Vagina (tissue), 2 donors: ENCODE results near the gene P2RY2. TPM values are rescaled to one million over a fixed set of nuclear protein-coding genes. Genes with fewer than 3 reads are reported as not detected.

Experiments used
- DNase-seq, 2 donors: peaks; one replicate each; pipeline ENCODE4 v3.0.0-alpha.2; 2017; ENCODE audit errors: extremely low spot score in 2 of 2
- H3K27ac ChIP-seq: fragments of 200-600 bp; sonication (generic); one replicate; pipeline ENCODE4 v1.5.1; 2019
- H3K27me3 ChIP-seq: fragments of 200-600 bp; sonication (generic); one replicate; pipeline ENCODE4 v1.5.1; 2019
- H3K36me3 ChIP-seq, 2 donors: fragments of 200-600 bp; sonication (generic); one replicate each; pipeline ENCODE4 v1.5.1; 2017 to 2019
- H3K4me1 ChIP-seq: fragments of 200-600 bp; sonication (generic); one replicate; pipeline ENCODE4 v1.5.1; 2019
- H3K4me3 ChIP-seq, 2 donors: fragments of 200-600 bp; sonication (generic); 1 replicate in 1 of 2; 2 replicates in 1 of 2; pipeline ENCODE4 v1.5.1; 2016 to 2019
- H3K9me3 ChIP-seq: fragments of 200-600 bp; sonication (generic); one replicate; pipeline ENCODE4 v1.5.1; 2019
- POLR2A ChIP-seq, 2 donors: fragments of 450-650 bp; IDR thresholded peaks; one replicate each; pipeline ENCODE4 v1.6.1; 2017; ENCODE audit warnings: antibody characterized with exemption in 2 of 2, mild to moderate bottlenecking in 2 of 2, moderate library complexity in 2 of 2
- POLR2AphosphoS5 ChIP-seq, 2 donors: sonication (generic); formaldehyde crosslinking; IDR thresholded peaks; one replicate each; pipeline ENCODE4 v1.9.0; 2017; ENCODE audit warnings: antibody characterized with exemption in 2 of 2, mild to moderate bottlenecking in 2 of 2, low read depth in 1 of 2; ENCODE audit not compliant: insufficient read depth in 1 of 2
- intact Hi-C: fragments of 100-400 bp; cut with DNase I; formaldehyde crosslinking; loops from one replicate; pipeline ENCODE4 v1.15.1; 2023
- total RNA-seq: library from RNA; depleted of rRNA; stranded (reverse); fragments of >200 nt; gene quantifications from one replicate; pipeline ENCODE4 v1.2.3, GENCODE V29; 2016
- TF ChIP-seq, protein P1 (sequence below), 3 experiments: fragments of 450-650 bp in 2 of 3; fragments of 200-600 bp in 1 of 3; sonication (generic) in 1 of 3; IDR thresholded peaks; one replicate each; pipeline ENCODE4 v1.5.1; 2017 to 2019; ENCODE audit warnings: antibody characterized with exemption in 3 of 3, mild to moderate bottlenecking in 2 of 3, moderate library complexity in 2 of 3

The P2RY2 gene
- total RNA-seq, 1 donor from 2014 or later = 27.3 TPM

DNA sequence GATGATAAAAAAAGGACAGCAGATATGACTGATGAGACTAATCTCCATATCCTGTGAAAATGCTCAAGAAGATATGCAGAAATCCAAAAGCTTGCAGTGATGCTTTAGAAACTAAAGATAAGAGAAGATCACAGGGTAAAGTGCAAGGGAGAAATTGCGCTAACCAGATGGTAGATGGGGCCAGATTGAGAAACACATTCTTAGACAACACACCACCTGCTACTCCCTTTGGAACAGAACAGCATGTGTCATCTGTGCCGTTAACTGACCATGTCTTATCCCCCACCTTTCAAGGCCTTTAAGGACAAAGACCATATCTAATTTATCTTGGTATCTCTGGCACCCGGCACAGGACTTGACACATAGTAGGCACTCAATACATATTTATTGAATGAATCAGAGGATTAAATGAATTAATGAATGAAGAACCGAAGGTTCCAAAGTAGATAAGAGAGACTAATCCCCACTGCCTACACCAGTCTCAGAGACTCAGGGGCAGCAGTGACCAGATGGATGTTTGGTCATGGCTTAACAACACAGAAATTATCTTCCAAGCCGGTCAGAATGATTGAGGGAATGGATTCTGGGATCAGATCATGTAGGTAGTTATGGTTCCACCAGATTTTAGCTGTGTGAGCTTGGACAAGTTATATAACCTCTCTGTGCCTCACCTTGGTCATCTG lies 12.3 kb upstream of the P2RY2 start:
- Histone ChIP-seq H3K9me3 (no peaks in the 10 kb centered on the region), H3K36me3 (no peaks in the 10 kb centered on the region), H3K27ac (no peak overlapping the region), H3K27me3 (no peaks in the 10 kb centered on the region), H3K4me1 (peaks cover 8% of the 10 kb centered on the region), H3K4me3 (no peak overlapping the region)
- intact Hi-C loops = no loop called here
- DNase-seq = no peak
- TF ChIP-seq POLR2A (IDR thresholded peaks at IDR 0.05) = no peak
- no peak for TF ChIP-seq POLR2AphosphoS5 (IDR thresholded peaks at IDR 0.05; ENCODE audit: insufficient read depth in 1 of 2, low read depth in 1 of 2)
- TF ChIP-seq, protein P1, sequence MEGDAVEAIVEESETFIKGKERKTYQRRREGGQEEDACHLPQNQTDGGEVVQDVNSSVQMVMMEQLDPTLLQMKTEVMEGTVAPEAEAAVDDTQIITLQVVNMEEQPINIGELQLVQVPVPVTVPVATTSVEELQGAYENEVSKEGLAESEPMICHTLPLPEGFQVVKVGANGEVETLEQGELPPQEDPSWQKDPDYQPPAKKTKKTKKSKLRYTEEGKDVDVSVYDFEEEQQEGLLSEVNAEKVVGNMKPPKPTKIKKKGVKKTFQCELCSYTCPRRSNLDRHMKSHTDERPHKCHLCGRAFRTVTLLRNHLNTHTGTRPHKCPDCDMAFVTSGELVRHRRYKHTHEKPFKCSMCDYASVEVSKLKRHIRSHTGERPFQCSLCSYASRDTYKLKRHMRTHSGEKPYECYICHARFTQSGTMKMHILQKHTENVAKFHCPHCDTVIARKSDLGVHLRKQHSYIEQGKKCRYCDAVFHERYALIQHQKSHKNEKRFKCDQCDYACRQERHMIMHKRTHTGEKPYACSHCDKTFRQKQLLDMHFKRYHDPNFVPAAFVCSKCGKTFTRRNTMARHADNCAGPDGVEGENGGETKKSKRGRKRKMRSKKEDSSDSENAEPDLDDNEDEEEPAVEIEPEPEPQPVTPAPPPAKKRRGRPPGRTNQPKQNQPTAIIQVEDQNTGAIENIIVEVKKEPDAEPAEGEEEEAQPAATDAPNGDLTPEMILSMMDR (IDR thresholded peaks at IDR 0.05) = no peak

DNA sequence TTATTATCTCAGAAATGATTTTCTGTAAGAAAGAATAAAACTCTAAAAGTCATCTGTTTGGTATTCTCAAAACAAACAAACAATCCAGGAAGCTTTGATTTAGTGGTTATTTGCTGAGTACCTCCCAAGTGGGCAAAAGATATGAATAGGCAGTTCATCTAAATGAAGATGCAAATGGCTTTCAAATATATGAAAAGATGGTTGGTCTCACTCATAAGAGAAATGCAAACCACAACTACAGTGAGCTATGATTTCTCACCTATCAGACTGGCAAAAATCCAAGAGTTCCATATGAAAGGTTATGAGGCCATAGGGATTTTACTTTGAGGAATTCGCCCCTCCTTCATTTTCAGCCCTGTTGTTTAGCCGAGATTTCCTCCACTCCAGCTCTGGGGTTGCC lies 11.3 kb upstream of the P2RY2 start:
- DNase-seq = no peak
- H3K27me3 ChIP-seq = no peaks in the 10 kb centered on the region
- no peak overlapping the region for H3K27ac ChIP-seq
- intact Hi-C loops = no loop called here
- TF ChIP-seq, protein P1 (IDR thresholded peaks at IDR 0.05) = no peak
- no peak for TF ChIP-seq POLR2A (IDR thresholded peaks at IDR 0.05)
- TF ChIP-seq POLR2AphosphoS5 (IDR thresholded peaks at IDR 0.05; ENCODE audit: insufficient read depth in 1 of 2, low read depth in 1 of 2) = no peak
- H3K4me1 ChIP-seq = peaks cover 2% of the 10 kb centered on the region
- no peaks in the 10 kb centered on the region for H3K36me3 ChIP-seq
- no peaks in the 10 kb centered on the region for H3K9me3 ChIP-seq
- H3K4me3 ChIP-seq = no peak overlapping the region

DNA sequence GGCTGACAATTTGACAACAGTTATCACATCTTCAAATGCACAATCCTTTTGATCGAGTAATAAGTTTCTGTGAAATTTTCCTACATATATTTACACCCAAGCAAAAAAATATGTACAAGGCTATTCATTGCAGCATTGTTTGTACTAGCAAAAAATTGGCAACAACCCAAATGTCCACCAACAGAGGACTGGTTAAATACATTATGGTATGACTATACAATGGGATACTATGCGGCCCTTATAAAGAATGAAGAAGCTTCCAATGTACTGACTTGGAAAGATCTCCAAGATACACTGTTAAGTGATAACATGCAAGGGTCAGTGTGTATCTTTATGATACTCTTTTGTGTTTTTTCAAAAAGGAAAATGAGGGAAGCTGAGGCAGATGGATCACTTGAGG lies 8.2 kb upstream of the P2RY2 start:
- no peak overlapping the region for H3K27ac ChIP-seq
- no peak for DNase-seq
- H3K27me3 ChIP-seq = no peaks in the 10 kb centered on the region
- intact Hi-C loops = no loop called here
- H3K36me3 ChIP-seq = no peaks in the 10 kb centered on the region
- no peaks in the 10 kb centered on the region for H3K4me1 ChIP-seq
- no peak overlapping the region for H3K4me3 ChIP-seq
- H3K9me3 ChIP-seq = no peaks in the 10 kb centered on the region
- TF ChIP-seq, protein P1 (IDR thresholded peaks at IDR 0.05) = no peak
- TF ChIP-seq POLR2AphosphoS5 (IDR thresholded peaks at IDR 0.05; ENCODE audit: insufficient read depth in 1 of 2, low read depth in 1 of 2) (no peak), POLR2A (IDR thresholded peaks at IDR 0.05) (no peak)

DNA sequence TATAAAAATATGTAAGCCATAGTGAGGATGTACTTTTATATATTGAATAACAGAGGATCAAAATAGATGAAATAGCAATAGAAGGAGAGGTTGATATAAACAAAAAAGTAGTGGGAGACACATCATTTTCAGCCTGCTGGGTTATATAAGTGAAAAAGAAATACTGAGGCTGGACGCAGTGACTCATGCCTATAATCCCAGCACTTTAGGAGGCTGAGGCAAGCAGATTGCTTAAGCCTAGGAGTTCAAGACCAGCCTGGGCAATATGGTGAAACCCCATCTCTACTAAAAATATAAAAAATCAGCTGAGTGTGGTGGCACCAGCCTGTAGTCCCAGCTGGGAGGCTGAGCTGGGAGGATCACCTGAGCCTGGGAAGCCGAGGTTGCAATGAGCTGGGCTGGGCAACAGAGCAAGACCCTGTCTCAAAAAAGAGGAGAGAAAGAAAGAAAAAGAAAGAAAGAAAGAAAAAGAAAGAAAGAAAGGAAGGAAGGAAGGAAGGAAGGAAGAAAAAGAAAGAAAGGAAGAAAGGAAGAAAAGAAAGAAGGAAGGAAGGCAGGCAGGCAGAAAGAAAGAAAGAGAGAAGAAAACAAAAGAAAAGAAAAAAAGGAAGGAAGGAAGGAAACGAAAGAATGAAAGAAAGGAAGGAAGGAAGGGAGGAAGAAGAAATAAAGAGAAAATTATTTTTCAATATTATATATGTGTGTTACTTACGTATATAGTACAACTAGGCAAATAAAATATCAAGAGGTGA lies 7.0 kb upstream of the P2RY2 start:
- DNase-seq = no peak
- Histone ChIP-seq H3K27ac (no peak overlapping the region), H3K4me1 (no peaks in the 10 kb centered on the region), H3K4me3 (no peak overlapping the region), H3K9me3 (no peaks in the 10 kb centered on the region), H3K27me3 (no peaks in the 10 kb centered on the region), H3K36me3 (no peaks in the 10 kb centered on the region)
- intact Hi-C loops = no loop called here
- TF ChIP-seq POLR2AphosphoS5 (IDR thresholded peaks at IDR 0.05; ENCODE audit: insufficient read depth in 1 of 2, low read depth in 1 of 2) = no peak
- TF ChIP-seq, protein P1 (IDR thresholded peaks at IDR 0.05) = no peak
